Measurements from ENCODE around the gene ATR. TPM values are rescaled to one million over a fixed set of nuclear protein-coding genes. Genes with fewer than 3 reads are reported as not detected.

The ATR gene
- total RNA-seq, 1 experiment from 2014 or later, result 15.6 TPM

DNA sequence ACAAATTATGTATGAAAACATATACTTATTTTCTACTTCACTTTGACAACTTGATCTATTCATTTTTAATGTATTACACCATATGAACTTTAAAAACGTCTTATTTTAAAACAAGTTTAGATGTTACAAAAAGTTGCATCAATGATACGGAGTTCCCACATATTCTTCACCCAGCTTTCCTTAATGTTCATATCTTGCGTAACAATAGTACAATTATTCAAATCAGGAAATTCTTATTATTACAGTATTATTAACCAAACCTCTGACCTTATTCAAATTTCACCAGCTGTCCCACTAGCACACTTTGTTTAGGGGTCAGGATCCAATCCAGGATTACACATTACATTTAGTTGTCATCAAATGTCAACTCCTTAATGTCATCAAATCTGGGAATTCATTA lies 117.8 kb downstream of the ATR start:
- Histone ChIP-seq H3K36me3 (ENCODE audit: low read depth, low read length) (no peaks in the 10 kb centered on the region), H3K4me3 (ENCODE audit: low read length) (no peak overlapping the region), H3K9me2 (replicated peaks; ENCODE audit: low read length) (no peaks in the 10 kb centered on the region), H3K4me2 (ENCODE audit: low read length) (no peak overlapping the region), H3K9me3 (ENCODE audit: low read length) (no peaks in the 10 kb centered on the region), H4K20me1 (ENCODE audit: low read length) (no peaks in the 10 kb centered on the region), H2AFZ (ENCODE audit: low read length) (no peak overlapping the region), H3K27me3 (ENCODE audit: low read length) (no peaks in the 10 kb centered on the region), H3K79me2 (ENCODE audit: low read length) (no peaks in the 10 kb centered on the region), H3K9ac (ENCODE audit: low read length) (no peak overlapping the region), H3F3A (ENCODE audit: low read length, unreplicated experiment) (no peaks in the 10 kb centered on the region), H3K27ac (ENCODE audit: low read length) (no peak overlapping the region), H3K4me1 (ENCODE audit: insufficient read depth, low read length) (no peaks in the 10 kb centered on the region)
- intact Hi-C loops (cut with micrococcal nuclease), result no loop called here
- ATAC-seq, result no peak
- POLR2A ChIA-PET (ENCODE audit: unreplicated experiment), result no interaction called here
- CTCF ChIA-PET, result no interaction called here
- TF ChIP-seq EZH2phosphoT487 (IDR thresholded peaks at IDR 0.05; ENCODE audit: borderline replicate concordance, low read length) (no peak), EZH2 (IDR thresholded peaks at IDR 0.05; ENCODE audit: low read length, unreplicated experiment) (no peak)
- TF ChIP-seq, protein P1, sequence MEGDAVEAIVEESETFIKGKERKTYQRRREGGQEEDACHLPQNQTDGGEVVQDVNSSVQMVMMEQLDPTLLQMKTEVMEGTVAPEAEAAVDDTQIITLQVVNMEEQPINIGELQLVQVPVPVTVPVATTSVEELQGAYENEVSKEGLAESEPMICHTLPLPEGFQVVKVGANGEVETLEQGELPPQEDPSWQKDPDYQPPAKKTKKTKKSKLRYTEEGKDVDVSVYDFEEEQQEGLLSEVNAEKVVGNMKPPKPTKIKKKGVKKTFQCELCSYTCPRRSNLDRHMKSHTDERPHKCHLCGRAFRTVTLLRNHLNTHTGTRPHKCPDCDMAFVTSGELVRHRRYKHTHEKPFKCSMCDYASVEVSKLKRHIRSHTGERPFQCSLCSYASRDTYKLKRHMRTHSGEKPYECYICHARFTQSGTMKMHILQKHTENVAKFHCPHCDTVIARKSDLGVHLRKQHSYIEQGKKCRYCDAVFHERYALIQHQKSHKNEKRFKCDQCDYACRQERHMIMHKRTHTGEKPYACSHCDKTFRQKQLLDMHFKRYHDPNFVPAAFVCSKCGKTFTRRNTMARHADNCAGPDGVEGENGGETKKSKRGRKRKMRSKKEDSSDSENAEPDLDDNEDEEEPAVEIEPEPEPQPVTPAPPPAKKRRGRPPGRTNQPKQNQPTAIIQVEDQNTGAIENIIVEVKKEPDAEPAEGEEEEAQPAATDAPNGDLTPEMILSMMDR (conservative IDR thresholded peaks at IDR 0.05; ENCODE audit: low read depth, low read length), result no peak
- no TSS peak for BruUV-seq (replicated peaks)
- no peak for DNase-seq

- H3K36me3 ChIP-seq (ENCODE audit: low read depth, low read length), result no peaks in the 10 kb centered on the region
- intact Hi-C loops (cut with micrococcal nuclease), result no loop called here
- H3K79me2 ChIP-seq (ENCODE audit: low read length), result no peaks in the 10 kb centered on the region
- H3K4me2 ChIP-seq (ENCODE audit: low read length), result no peak overlapping the region
- no peaks in the 10 kb centered on the region for H3K27me3 ChIP-seq (ENCODE audit: low read length)
- no peaks in the 10 kb centered on the region for H3K9me2 ChIP-seq (replicated peaks; ENCODE audit: low read length)
- ChIA-PET CTCF (no interaction called here), POLR2A (ENCODE audit: unreplicated experiment) (interaction anchor here (0.6 kb wide), 1 partner anchor 320 kb away, joined by 3 read pairs; no protein-coding TSS in a partner anchor)
- TF ChIP-seq, protein P1 (conservative IDR thresholded peaks at IDR 0.05; ENCODE audit: low read depth, low read length), result no peak
- TF ChIP-seq EZH2phosphoT487 (IDR thresholded peaks at IDR 0.05; ENCODE audit: borderline replicate concordance, low read length), result no peak
- H3K9me3 ChIP-seq (ENCODE audit: low read length), result no peaks in the 10 kb centered on the region
- no TSS peak for BruUV-seq (replicated peaks)
- H3K9ac ChIP-seq (ENCODE audit: low read length), result no peak overlapping the region
- H3K4me3 ChIP-seq (ENCODE audit: low read length), result no peak overlapping the region
- no peak overlapping the region for H3K27ac ChIP-seq (ENCODE audit: low read length)
- H3K4me1 ChIP-seq (ENCODE audit: insufficient read depth, low read length), result no peaks in the 10 kb centered on the region
- ATAC-seq (no peak), DNase-seq (no peak)
- H4K20me1 ChIP-seq (ENCODE audit: low read length), result no peaks in the 10 kb centered on the region
- no peaks in the 10 kb centered on the region for H3F3A ChIP-seq (ENCODE audit: low read length, unreplicated experiment)
- no peak overlapping the region for H2AFZ ChIP-seq (ENCODE audit: low read length)
Measured at GRCh38 chr3:142459929-142460328, 118.6 kb downstream of the ATR start.

DNA sequence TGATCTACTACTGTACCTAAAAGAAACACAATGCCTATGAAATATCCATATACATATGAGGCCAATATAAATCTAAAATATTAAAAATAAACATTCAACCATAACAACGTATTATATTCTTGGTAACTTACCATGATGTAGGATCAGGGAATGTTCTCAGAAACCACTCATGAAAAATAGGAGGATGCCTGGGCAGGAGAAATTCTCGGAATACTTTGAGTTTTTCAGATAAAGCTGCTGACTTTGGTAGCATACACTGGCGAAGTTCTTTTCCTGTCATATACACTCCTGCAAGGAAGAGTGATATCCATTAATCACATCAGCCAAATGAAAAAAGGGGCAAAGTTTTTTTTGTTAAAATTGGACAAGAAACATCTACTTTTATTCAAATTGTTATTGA lies 119.4 kb downstream of the ATR start:
- POLR2A ChIA-PET (ENCODE audit: unreplicated experiment), result no interaction called here
- intact Hi-C loops (cut with micrococcal nuclease), result no loop called here
- no peaks in the 10 kb centered on the region for H4K20me1 ChIP-seq (ENCODE audit: low read length)
- no peaks in the 10 kb centered on the region for H3K27me3 ChIP-seq (ENCODE audit: low read length)
- H3K36me3 ChIP-seq (ENCODE audit: low read depth, low read length), result no peaks in the 10 kb centered on the region
- no peaks in the 10 kb centered on the region for H3K9me2 ChIP-seq (replicated peaks; ENCODE audit: low read length)
- H3K9me3 ChIP-seq (ENCODE audit: low read length), result no peaks in the 10 kb centered on the region
- no peak overlapping the region for H3K9ac ChIP-seq (ENCODE audit: low read length)
- no peak overlapping the region for H3K27ac ChIP-seq (ENCODE audit: low read length)
- no TSS peak for BruUV-seq (replicated peaks)
- H2AFZ ChIP-seq (ENCODE audit: low read length), result no peak overlapping the region
- no peaks in the 10 kb centered on the region for H3K4me1 ChIP-seq (ENCODE audit: insufficient read depth, low read length)
- H3K4me2 ChIP-seq (ENCODE audit: low read length), result no peak overlapping the region
- no peak overlapping the region for H3K4me3 ChIP-seq (ENCODE audit: low read length)
- H3K79me2 ChIP-seq (ENCODE audit: low read length), result no peaks in the 10 kb centered on the region
- no peaks in the 10 kb centered on the region for H3F3A ChIP-seq (ENCODE audit: low read length, unreplicated experiment)
- no peak for ATAC-seq
- TF ChIP-seq, protein P1 (conservative IDR thresholded peaks at IDR 0.05; ENCODE audit: low read depth, low read length), result no peak
- TF ChIP-seq EZH2 (IDR thresholded peaks at IDR 0.05; ENCODE audit: low read length, unreplicated experiment), result no peak
- TF ChIP-seq EZH2phosphoT487 (IDR thresholded peaks at IDR 0.05; ENCODE audit: borderline replicate concordance, low read length), result no peak
- DNase-seq, result no peak
- CTCF ChIA-PET, result no interaction called here
